GM12878 (cell line): Measurements from ENCODE around the gene EMID1.

Source experiments
- ATF3 ChIP-seq: IDR thresholded peaks from 2 replicates; pipeline ENCODE4 v1.6.1; 2011; ENCODE audit warnings: low read depth, mild to moderate bottlenecking, low read length, moderate library complexity, borderline replicate concordance; ENCODE audit errors: extremely low read depth
- EZH2 ChIP-seq: IDR thresholded peaks from 2 replicates; pipeline ENCODE4 v1.6.1; 2012; ENCODE audit warnings: low read depth, mild to moderate bottlenecking, control low read depth, inconsistent platforms, low read length, borderline replicate concordance; ENCODE audit not compliant: control insufficient read depth
- HDAC2 ChIP-seq: fragments of 200-600 bp; sonication (generic); IDR thresholded peaks from 2 replicates; pipeline ENCODE4 v1.6.1; 2017
- NR2C1 ChIP-seq: fragments of 450-650 bp; IDR thresholded peaks from 2 replicates; pipeline ENCODE4 v1.6.1; 2017; ENCODE audit warnings: antibody characterized with exemption, mild to moderate bottlenecking, moderate library complexity
- NRF1 ChIP-seq: conservative IDR thresholded peaks from 2 replicates; pipeline ENCODE4 v1.6.1; 2011; ENCODE audit warnings: mild to moderate bottlenecking, low read depth, low read length, improper control_type of control experiment
- POLR2A ChIP-seq: IDR thresholded peaks from 2 replicates; pipeline ENCODE4 v1.6.1; 2011; ENCODE audit warnings: low read depth, mild to moderate bottlenecking, low read length
- RAD51 ChIP-seq: fragments of 450-650 bp; IDR thresholded peaks from 2 replicates; pipeline ENCODE4 v1.6.1; 2016; ENCODE audit warnings: moderate library complexity, mild to moderate bottlenecking, inconsistent platforms
- RBBP5 ChIP-seq: fragments of 200-600 bp; sonication (generic); conservative IDR thresholded peaks from 2 replicates; pipeline ENCODE4 v1.6.1; 2016
- RELA ChIP-seq: fragments of 450-650 bp; IDR thresholded peaks from 2 replicates; pipeline ENCODE4 v1.8.0; 2014; ENCODE audit warnings: borderline replicate concordance; ENCODE audit not compliant: partially characterized antibody
- USF1 ChIP-seq: IDR thresholded peaks from 2 replicates; pipeline ENCODE4 v1.6.1; 2011; ENCODE audit warnings: borderline replicate concordance, low read depth, mild to moderate bottlenecking, moderate library complexity, mixed read lengths, low read length; ENCODE audit not compliant: insufficient read depth; ENCODE audit errors: extremely low read length
- ZNF24 ChIP-seq: fragments of 450-650 bp; IDR thresholded peaks from 2 replicates; pipeline ENCODE4 v1.6.1; 2017; ENCODE audit warnings: antibody characterized with exemption, mild to moderate bottlenecking
- TF ChIP-seq, protein P1 (sequence below), 3 experiments: IDR thresholded peaks in 2 of 3; conservative IDR thresholded peaks in 1 of 3; 2 replicates each; pipeline ENCODE4 v1.5.1; 2011; ENCODE audit warnings: low read depth in 3 of 3, low read length in 3 of 3, mild to moderate bottlenecking in 3 of 3, control low read depth in 2 of 3, moderate library complexity in 2 of 3, inconsistent platforms in 1 of 3, mixed read lengths in 1 of 3; ENCODE audit not compliant: control insufficient read depth in 2 of 3, insufficient read depth in 1 of 3; ENCODE audit errors: extremely low read depth in 1 of 3

DNA sequence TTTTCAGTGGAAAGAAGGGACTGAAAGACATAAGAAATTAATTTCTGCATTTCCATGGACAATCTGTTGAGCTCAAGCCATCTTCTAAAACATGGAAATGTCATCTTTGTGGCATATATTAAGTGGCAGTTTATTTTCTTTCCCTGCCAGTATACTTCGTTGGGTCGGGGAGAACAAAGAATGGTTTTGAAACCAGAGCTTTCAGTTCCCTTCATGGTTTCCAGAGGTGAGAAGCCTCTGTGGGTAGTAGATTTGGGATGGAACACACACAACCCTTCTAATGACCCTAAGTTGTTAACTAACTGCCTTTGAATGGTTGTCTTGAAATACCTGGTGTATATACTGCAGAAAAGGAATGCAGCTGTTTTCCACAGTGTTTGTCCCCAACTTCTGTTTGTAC is 83.1 kb downstream of the EMID1 start:
- TF ChIP-seq NR2C1: no peak
- TF ChIP-seq NRF1: no peak
- TF ChIP-seq ATF3: no peak
- TF ChIP-seq, protein P1, sequence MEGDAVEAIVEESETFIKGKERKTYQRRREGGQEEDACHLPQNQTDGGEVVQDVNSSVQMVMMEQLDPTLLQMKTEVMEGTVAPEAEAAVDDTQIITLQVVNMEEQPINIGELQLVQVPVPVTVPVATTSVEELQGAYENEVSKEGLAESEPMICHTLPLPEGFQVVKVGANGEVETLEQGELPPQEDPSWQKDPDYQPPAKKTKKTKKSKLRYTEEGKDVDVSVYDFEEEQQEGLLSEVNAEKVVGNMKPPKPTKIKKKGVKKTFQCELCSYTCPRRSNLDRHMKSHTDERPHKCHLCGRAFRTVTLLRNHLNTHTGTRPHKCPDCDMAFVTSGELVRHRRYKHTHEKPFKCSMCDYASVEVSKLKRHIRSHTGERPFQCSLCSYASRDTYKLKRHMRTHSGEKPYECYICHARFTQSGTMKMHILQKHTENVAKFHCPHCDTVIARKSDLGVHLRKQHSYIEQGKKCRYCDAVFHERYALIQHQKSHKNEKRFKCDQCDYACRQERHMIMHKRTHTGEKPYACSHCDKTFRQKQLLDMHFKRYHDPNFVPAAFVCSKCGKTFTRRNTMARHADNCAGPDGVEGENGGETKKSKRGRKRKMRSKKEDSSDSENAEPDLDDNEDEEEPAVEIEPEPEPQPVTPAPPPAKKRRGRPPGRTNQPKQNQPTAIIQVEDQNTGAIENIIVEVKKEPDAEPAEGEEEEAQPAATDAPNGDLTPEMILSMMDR (IDR thresholded peaks at IDR 0.05 in 2 of 3, conservative IDR thresholded peaks at IDR 0.05 in 1 of 3; ENCODE audit: control insufficient read depth in 2 of 3, extremely low read depth in 1 of 3, insufficient read depth in 1 of 3, low read depth in 3 of 3, low read length in 3 of 3): no peak
- TF ChIP-seq ZNF24: no peak
- no peak for TF ChIP-seq EZH2
- TF ChIP-seq RELA: no peak
- no peak for TF ChIP-seq HDAC2
- no peak for TF ChIP-seq POLR2A
- no peak for TF ChIP-seq USF1
- TF ChIP-seq RBBP5: no peak
- no peak for TF ChIP-seq RAD51
